IPS DF 19.7 (cell line): ENCODE results near the gene TRIM25.

ENCODE experiments used
- DNase-seq: peaks from one replicate; pipeline ENCODE4 v3.0.0-alpha.2; 2013; ENCODE audit warnings: low read depth, low spot score

TRIM25 gene

GRCh38 chr17:56867948-56868376, 45.9 kb downstream of the TRIM25 start:
- no peak for DNase-seq

GRCh38 chr17:56866496-56866895, 47.4 kb downstream of the TRIM25 start:
- no peak for DNase-seq

- DNase-seq: no peak
These were observed 47.8 kb downstream of the TRIM25 start for GRCh38 chr17:56866076-56866475.

- DNase-seq: no peak
These were observed 49.9 kb downstream of the TRIM25 start for GRCh38 chr17:56863974-56864373.

GRCh38 chr17:56861899-56862298, 52.0 kb downstream of the TRIM25 start:
- no peak for DNase-seq

- DNase-seq: no peak
These were observed 62.8 kb downstream of the TRIM25 start for GRCh38 chr17:56851008-56851407.

GRCh38 chr17:56850591-56850990, 63.3 kb downstream of the TRIM25 start:
- DNase-seq: no peak

GRCh38 chr17:56849131-56849530, 64.7 kb downstream of the TRIM25 start:
- no peak for DNase-seq

GRCh38 chr17:56847106-56847505, 66.7 kb downstream of the TRIM25 start:
- DNase-seq: no peak

GRCh38 chr17:56845934-56846333, 67.9 kb downstream of the TRIM25 start:
- DNase-seq: no peak

- no peak for DNase-seq
These were observed 71.3 kb downstream of the TRIM25 start for GRCh38 chr17:56842577-56842976.

- DNase-seq: no peak
These were observed 75.2 kb downstream of the TRIM25 start for GRCh38 chr17:56838687-56839086.
